Esophagus muscularis mucosa (tissue), 4 donors: Measurements from ENCODE around the gene SLC4A3. TPM values are rescaled to one million over a fixed set of nuclear protein-coding genes. Genes with fewer than 3 reads are reported as not detected.

Experiments
- DNase-seq: peaks from one replicate; pipeline ENCODE4 v3.0.0-alpha.2; 2017; ENCODE audit errors: extremely low spot score
- H3K27ac ChIP-seq, 4 donors: fragments of 200-600 bp; sonication (generic); replicated peaks in 1 of 4; 1 replicate in 3 of 4; 2 replicates in 1 of 4; pipeline ENCODE4 v1.5.1; 2016 to 2019; ENCODE audit warnings: mild to moderate bottlenecking in 1 of 4
- H3K27me3 ChIP-seq, 4 donors: fragments of 200-600 bp; sonication (generic); one replicate each; pipeline versions ENCODE4 v1.5.1 to v1.6.0; 2016 to 2019
- H3K36me3 ChIP-seq, 4 donors: fragments of 200-600 bp; sonication (generic); one replicate each; pipeline ENCODE4 v1.5.1; 2016 to 2019
- H3K4me1 ChIP-seq, 4 donors: fragments of 200-600 bp; sonication (generic); one replicate each; pipeline ENCODE4 v1.5.1; 2016 to 2019
- H3K4me3 ChIP-seq, 4 donors: fragments of 200-600 bp; sonication (generic); 1 replicate in 2 of 4; 2 replicates in 2 of 4; pipeline ENCODE4 v1.5.1; 2016 to 2019; ENCODE audit warnings: mild to moderate bottlenecking in 4 of 4, moderate library complexity in 1 of 4
- H3K9me3 ChIP-seq, 4 donors: fragments of 200-600 bp; sonication (generic); 1 replicate in 3 of 4; 2 replicates in 1 of 4; pipeline ENCODE4 v1.5.1; 2016 to 2019
- EP300 ChIP-seq: sonication (generic); formaldehyde crosslinking; IDR thresholded peaks from one replicate; pipeline ENCODE4 v1.6.1; 2017; ENCODE audit warnings: antibody characterized with exemption
- POLR2A ChIP-seq: fragments of 450-650 bp; IDR thresholded peaks from one replicate; pipeline ENCODE4 v1.6.1; 2017; ENCODE audit warnings: antibody characterized with exemption, moderate library complexity, mild to moderate bottlenecking, low read depth
- POLR2AphosphoS5 ChIP-seq, 2 donors: sonication (generic); formaldehyde crosslinking; IDR thresholded peaks; one replicate each; pipeline ENCODE4 v1.6.1; 2017; ENCODE audit warnings: antibody characterized with exemption in 2 of 2
- WGBS: methylation state at CpG from one replicate; pipeline ENCODE4 v1.1.5; 2018; 5-methylcytosine and 5-hydroxymethylcytosine counted together
- intact Hi-C: fragments of 100-400 bp; cut with DNase I; formaldehyde crosslinking; loops from one replicate; pipeline ENCODE4 v1.15.1; 2023
- total RNA-seq, 4 donors: library from RNA; depleted of rRNA; stranded (reverse); fragments of >200 nt; gene quantifications; one replicate each; pipeline versions ENCODE4 v1.1.0 to v1.2.1, GENCODE V29; 2016
- TF ChIP-seq, protein P1 (sequence below), 3 experiments: fragments of 200-600 bp in 2 of 3; fragments of 450-650 bp in 1 of 3; sonication (generic) in 2 of 3; IDR thresholded peaks; one replicate each; pipeline ENCODE4 v1.5.1; 2017 to 2019; ENCODE audit warnings: antibody characterized with exemption in 3 of 3, mild to moderate bottlenecking in 2 of 3, moderate library complexity in 1 of 3

SLC4A3 gene
- total RNA-seq, 4 donors from 2014 or later, result 15.0 to 30.4 (median 20.5) TPM

DNA sequence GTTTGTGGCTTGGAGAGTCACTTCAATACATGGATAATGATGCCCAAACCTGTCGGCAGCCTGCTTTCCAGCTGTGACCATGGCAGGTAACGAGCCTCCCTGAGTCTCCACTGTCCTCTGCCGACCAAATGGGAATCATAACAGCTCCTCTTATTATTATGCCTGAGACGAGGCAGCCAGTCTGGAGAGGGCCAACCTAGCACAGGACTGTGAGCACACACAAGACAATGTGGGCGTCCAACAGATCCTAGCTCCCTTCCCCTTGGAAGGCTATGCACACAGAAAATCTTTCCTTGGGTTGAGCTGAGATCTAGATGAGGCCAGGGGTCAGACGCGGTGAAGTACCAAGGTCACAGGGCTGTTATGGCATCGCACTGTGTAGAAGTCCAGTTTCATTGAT is 890 bp upstream of the SLC4A3 start:
- Histone ChIP-seq H3K4me3 (no peak overlapping the region), H3K27me3 (peaks cover 0 to 16% (median 0%) of the 10 kb centered on the region in 4 donors), H3K9me3 (no peaks in the 10 kb centered on the region), H3K36me3 (no peaks in the 10 kb centered on the region), H3K27ac (peak overlapping the region in 2 of 4 donors; percentile 63 to 69), H3K4me1 (peaks cover 0 to 21% (median 18%) of the 10 kb centered on the region in 4 donors)
- TF ChIP-seq POLR2AphosphoS5 (IDR thresholded peaks at IDR 0.05), result no peak
- no peak for DNase-seq
- 90% methylated on average over 6 of the region's 8 CpGs for WGBS
- intact Hi-C loops, result no loop called here

DNA sequence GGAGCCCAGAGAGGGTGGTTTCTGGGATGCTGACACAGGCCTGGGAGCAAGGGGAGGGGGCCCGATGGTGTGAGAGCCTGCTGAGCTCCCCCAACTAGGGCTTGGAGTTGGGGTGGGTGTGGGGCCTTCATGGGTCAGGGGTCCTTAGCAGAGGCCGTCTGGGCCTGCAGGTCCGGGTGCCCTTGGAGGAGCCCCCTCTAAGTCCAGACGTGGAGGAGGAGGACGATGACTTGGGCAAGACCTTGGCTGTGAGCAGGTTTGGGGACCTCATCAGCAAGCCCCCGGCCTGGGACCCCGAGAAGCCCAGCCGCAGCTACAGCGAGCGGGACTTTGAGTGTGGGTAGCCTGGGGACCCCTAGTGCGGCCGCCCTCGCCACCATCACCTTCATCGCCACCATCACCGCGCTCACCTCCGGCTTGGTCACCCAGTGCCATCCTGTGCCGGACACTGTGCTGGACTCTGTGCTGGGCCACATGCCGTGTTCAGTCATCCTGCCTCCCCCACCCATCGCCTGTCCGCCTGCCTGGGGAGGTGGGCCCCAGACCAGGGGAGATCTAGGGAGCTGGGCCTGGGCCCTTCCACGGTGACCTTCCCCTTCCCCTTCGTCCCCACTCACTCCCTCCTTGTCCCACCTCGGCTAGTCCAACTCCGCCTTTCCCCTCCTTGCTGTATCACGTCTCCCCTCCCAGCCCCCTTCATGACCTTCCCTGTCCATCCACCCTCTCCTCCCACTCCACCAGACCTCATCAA is 980 bp downstream of the SLC4A3 start:
- intact Hi-C loops, result no loop called here
- H3K9me3 ChIP-seq, result no peaks in the 10 kb centered on the region
- TF ChIP-seq, protein P1, sequence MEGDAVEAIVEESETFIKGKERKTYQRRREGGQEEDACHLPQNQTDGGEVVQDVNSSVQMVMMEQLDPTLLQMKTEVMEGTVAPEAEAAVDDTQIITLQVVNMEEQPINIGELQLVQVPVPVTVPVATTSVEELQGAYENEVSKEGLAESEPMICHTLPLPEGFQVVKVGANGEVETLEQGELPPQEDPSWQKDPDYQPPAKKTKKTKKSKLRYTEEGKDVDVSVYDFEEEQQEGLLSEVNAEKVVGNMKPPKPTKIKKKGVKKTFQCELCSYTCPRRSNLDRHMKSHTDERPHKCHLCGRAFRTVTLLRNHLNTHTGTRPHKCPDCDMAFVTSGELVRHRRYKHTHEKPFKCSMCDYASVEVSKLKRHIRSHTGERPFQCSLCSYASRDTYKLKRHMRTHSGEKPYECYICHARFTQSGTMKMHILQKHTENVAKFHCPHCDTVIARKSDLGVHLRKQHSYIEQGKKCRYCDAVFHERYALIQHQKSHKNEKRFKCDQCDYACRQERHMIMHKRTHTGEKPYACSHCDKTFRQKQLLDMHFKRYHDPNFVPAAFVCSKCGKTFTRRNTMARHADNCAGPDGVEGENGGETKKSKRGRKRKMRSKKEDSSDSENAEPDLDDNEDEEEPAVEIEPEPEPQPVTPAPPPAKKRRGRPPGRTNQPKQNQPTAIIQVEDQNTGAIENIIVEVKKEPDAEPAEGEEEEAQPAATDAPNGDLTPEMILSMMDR (IDR thresholded peaks at IDR 0.05), result no peak
- TF ChIP-seq POLR2A, result no peak
- no peak for TF ChIP-seq EP300
- no peak for TF ChIP-seq POLR2AphosphoS5 (IDR thresholded peaks at IDR 0.05)
- peak overlapping the region in 3 of 4 donors; percentile 63 to 69 (median 67) for H3K27ac ChIP-seq
- H3K4me1 ChIP-seq, result peaks cover 0 to 21% (median 18%) of the 10 kb centered on the region in 4 donors
- H3K36me3 ChIP-seq, result peaks cover 0 to 18% (median 13%) of the 10 kb centered on the region in 4 donors
- H3K27me3 ChIP-seq, result peaks cover 0 to 16% (median 0%) of the 10 kb centered on the region in 4 donors
- 90% methylated on average over 21 of the region's 26 CpGs for WGBS
- H3K4me3 ChIP-seq, result peak overlapping the region; percentile 69 to 80 (median 72)
- no peak for DNase-seq

DNA sequence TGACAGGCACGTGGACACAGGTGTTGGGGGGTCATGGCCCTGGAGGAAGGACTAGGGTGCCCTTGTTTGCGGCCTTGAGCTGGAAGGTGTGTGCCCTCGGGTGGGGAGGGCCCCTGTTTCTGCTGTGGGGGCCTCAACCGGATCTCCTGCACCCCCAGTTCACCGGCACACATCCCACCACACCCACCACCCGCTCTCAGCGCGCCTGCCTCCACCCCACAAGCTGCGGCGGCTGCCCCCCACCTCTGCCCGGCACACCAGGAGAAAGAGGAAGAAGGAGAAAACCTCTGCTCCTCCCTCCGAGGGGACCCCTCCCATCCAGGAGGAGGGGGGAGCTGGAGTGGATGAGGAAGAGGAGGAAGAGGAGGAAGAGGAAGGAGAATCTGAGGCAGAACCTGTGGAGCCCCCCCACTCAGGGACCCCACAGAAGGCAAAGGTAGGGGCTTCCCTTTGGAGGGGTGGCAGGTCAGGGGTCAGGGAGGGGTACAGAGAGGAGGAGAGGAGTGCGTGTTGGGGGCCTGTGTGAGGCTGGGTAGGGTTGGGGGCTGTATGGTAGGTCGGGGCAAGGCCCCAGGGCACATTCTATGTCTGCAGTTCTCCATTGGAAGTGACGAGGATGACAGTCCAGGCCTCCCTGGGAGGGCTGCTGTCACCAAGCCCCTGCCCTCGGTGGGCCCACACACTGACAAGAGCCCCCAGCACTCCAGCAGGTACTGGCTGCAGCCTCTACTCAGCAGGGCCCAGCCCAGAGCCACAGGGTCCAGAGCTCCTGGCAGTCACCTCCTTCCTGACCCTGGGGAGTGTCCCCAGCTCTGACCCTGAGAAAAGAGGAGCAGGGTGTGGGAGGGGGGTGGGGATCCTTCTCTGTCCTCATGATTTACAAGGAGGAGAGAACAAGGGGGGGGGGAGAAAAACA is 1.8 kb downstream of the SLC4A3 start:
- Histone ChIP-seq H3K4me3 (no peak overlapping the region), H3K36me3 (peaks cover 0 to 23% (median 20%) of the 10 kb centered on the region in 4 donors), H3K9me3 (no peaks in the 10 kb centered on the region), H3K4me1 (peaks cover 0 to 21% (median 18%) of the 10 kb centered on the region in 4 donors), H3K27me3 (peaks cover 0 to 16% (median 0%) of the 10 kb centered on the region in 4 donors), H3K27ac (no peak overlapping the region)
- TF ChIP-seq, protein P1 (IDR thresholded peaks at IDR 0.05), result no peak
- WGBS, result 82% methylated on average over 15 of the region's 16 CpGs
- intact Hi-C loops, result no loop called here
- no peak for DNase-seq

DNA sequence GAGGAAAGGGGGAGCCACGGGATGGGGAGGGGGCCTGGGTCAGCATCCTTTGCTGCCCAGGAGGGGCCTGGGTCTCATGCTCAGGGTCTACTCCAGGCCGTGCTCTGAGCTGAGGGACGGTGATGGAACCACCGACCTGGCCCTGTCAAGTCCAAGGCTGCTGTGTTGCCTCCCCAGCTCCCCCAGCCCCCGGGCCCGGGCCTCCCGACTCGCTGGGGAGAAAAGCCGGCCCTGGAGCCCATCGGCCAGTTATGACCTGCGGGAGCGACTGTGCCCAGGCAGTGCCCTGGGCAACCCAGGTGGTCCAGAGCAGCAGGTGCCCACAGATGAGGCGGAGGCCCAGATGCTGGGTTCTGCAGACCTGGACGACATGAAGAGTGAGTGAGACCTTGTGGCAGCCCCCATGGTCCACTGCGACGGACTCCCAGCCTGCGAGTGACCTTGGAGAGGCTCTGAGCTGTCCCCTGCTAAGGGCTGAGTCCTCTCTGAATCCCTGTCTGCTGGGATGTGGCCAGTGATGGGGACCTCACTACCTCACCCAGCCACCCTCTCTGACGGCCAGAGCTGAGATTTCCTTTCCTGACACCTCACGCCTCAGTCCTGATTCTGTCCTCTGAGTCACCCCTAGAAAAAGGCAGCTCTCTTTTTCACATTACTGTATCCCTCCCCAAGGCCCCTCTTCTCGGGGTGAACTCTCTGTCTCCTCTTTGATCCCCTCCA is 2.7 kb downstream of the SLC4A3 start:
- intact Hi-C loops, result no loop called here
- TF ChIP-seq POLR2AphosphoS5 (IDR thresholded peaks at IDR 0.05) (no peak), EP300 (no peak), POLR2A (no peak)
- TF ChIP-seq, protein P1 (IDR thresholded peaks at IDR 0.05), result no peak
- peaks cover 4 to 21% (median 18%) of the 10 kb centered on the region in 4 donors for H3K4me1 ChIP-seq
- WGBS, result 88% methylated on average over 20 of the region's 20 CpGs
- DNase-seq, result no peak
- peaks cover 0 to 16% (median 0%) of the 10 kb centered on the region in 4 donors for H3K27me3 ChIP-seq
- no peak overlapping the region for H3K4me3 ChIP-seq
- peaks cover 0 to 32% (median 27%) of the 10 kb centered on the region in 4 donors for H3K36me3 ChIP-seq
- H3K27ac ChIP-seq, result no peak overlapping the region
- no peaks in the 10 kb centered on the region for H3K9me3 ChIP-seq
